Esophagus muscularis mucosa (tissue), 3 donors: ENCODE data around the gene CRHR2.

Experiments used
- CTCF ChIP-seq, 3 experiments: fragments of 200-600 bp in 2 of 3; fragments of 450-650 bp in 1 of 3; sonication (generic) in 2 of 3; IDR thresholded peaks; one replicate each; pipeline ENCODE4 v1.5.1; 2017 to 2019; ENCODE audit warnings: antibody characterized with exemption in 3 of 3, mild to moderate bottlenecking in 2 of 3, moderate library complexity in 1 of 3
- POLR2A ChIP-seq: fragments of 450-650 bp; IDR thresholded peaks from one replicate; pipeline ENCODE4 v1.6.1; 2017; ENCODE audit warnings: antibody characterized with exemption, moderate library complexity, mild to moderate bottlenecking, low read depth

- TF ChIP-seq CTCF (IDR thresholded peaks at IDR 0.05) (no peak), POLR2A (no peak)
These were observed 17.6 kb upstream of the CRHR2 start for GRCh38 chr7:30699706-30700495.
